GM12874 (cell line): ENCODE results near the gene LRRC32.

Experiments
- TF ChIP-seq, protein P1 (sequence below): IDR thresholded peaks from 2 replicates; pipeline ENCODE4 v1.5.1; 2011; ENCODE audit warnings: low read depth, mild to moderate bottlenecking, control low read depth, low read length, moderate library complexity; ENCODE audit not compliant: insufficient read depth

The LRRC32 gene

DNA sequence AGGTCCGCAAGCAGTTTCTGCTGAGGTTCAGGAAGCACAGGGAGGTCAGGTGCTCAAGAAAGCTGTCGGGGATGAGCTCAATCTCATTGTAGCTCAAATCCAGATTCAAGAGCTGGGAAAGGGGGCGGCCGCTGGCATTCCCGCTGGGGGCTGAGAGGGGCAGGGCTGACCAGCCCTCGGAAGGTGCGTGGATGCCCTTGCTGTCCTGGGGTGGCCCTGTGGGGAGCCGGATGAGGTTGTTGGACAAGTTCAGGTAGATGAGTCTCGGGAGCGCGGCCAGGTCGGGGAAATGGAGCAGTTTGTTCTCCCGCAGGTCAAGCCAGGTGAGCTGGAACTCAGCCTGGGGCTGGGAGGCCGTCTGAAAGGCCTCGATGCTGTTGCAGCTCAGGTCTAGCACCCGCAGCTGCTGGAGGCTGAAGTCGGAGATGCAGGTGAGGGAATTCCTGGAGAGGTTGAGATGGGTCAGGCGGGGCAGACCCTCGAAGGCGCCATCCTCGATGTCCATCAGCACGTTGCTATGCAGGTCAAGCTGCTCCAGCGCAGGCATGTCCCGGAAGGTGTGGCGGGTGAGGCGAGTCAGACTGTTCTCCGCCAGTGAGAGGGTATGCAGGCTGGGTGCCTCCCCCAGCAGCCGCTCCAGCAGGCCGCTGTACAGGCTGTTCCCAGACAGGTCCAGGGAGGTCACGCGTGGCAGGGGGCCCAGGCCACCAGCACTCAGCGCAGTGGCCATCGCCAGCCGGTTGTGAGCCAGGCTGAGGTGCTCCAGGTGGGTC is 9.8 kb downstream of the LRRC32 start:
- TF ChIP-seq, protein P1, sequence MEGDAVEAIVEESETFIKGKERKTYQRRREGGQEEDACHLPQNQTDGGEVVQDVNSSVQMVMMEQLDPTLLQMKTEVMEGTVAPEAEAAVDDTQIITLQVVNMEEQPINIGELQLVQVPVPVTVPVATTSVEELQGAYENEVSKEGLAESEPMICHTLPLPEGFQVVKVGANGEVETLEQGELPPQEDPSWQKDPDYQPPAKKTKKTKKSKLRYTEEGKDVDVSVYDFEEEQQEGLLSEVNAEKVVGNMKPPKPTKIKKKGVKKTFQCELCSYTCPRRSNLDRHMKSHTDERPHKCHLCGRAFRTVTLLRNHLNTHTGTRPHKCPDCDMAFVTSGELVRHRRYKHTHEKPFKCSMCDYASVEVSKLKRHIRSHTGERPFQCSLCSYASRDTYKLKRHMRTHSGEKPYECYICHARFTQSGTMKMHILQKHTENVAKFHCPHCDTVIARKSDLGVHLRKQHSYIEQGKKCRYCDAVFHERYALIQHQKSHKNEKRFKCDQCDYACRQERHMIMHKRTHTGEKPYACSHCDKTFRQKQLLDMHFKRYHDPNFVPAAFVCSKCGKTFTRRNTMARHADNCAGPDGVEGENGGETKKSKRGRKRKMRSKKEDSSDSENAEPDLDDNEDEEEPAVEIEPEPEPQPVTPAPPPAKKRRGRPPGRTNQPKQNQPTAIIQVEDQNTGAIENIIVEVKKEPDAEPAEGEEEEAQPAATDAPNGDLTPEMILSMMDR = no peak

DNA sequence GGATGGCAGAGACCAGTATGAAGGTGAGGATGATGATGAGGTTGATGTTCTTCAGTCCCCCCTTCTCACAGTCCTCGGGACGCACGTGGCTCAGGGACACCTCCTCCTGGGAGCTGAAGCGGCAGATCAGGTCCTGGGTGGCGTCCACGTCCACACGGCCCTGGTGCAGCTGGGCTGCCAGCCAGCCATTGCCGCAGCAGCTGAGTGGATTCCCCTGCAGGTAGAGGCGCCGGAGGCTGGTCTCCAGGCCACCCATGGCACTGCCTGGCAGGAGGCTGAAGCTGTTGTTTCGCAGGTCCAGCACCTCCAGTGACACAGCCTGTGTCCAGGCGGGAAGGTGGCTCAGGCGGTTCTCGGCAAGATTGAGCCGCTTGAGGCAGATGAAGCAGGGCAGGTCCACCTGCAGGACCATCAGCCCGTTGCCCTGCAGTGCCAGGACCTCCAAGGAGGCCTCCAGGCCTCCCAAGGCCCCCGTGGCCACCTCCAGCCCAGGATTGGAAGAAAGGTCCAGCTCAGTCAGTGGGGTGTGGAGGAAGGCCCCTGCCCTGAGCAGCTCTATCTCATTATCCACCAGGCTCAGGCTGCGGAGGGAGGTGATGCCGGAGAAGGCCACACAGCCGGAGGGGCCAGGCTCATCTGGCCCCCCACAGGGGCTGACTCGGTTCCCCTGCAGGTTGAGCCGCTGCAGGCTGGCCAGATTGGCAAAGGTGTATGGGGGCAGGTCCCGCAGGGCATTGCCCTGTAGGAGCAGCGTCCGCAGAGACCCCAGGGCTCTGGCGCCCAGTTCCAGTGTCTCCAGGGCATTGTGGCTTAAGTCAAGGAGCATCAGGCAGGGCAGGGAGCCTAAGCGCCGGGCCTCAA is 10.6 kb downstream of the LRRC32 start:
- TF ChIP-seq, protein P1 = no peak

DNA sequence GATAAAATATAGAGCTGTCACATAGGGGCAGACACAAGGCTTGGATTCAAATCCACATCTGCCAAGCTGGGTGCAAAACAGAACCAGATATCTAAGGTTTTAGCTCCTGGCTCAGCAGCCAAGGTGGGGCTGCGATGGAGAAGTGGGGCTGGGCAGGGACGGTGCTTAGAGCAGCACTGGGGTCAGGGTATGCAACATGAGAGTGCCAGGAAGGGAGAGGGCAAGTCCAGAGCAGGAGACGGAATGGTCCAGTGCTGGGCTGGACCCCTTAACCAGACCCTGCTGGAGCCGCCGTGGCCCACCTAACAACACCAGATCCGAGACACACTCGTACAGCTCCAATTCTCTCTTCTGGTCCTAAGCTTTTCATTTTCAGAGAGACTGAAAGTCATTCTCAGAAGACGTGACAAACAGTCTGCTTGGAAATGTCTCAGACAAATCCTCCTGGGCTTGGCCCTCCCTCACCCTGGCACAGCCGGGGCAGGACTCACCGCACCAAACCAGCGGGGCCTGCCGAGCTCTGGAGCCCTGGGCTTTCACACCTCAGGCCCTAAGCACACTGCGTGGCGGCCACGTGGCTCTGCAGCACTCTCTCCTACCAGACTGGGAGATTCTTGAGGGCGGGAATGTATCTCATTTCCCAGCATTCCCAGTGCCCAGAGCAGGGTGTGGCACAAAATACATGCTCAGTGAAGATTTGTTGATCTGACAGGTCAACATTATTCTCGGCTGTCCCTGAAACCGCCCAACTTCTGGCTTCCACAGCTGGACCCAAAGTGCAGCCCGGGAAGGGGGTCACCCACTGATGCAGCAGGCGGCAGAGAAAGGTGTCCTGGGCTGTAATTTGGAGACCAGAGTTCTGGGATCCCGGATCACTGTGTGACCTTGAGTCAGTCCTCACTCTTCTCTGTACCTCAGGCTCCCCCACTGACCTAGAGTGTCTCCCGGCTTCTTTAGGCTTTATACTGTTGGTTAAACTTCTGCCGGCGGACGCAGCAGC is 11.6 kb downstream of the LRRC32 start:
- TF ChIP-seq, protein P1 = no peak

DNA sequence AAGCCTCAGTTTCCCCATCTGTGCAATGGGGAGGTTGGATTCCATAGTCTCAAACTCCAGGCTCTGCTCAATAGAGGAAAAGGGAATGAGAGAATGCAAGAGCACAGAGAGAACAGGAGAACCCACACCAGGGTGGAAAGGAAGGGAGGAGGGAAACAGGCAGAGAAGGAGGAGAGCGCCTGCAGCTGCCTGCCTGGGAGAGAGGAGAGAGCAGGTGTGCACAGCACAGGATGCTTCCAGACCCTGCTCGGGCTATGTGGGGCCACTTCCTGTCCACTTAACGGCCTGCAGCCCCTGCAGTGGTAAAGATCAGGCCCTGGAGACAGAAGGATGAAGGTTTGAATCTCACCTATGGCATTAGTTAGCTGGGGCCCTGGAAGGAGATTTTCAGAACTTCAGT is 12.3 kb downstream of the LRRC32 start:
- TF ChIP-seq, protein P1 = no peak

DNA sequence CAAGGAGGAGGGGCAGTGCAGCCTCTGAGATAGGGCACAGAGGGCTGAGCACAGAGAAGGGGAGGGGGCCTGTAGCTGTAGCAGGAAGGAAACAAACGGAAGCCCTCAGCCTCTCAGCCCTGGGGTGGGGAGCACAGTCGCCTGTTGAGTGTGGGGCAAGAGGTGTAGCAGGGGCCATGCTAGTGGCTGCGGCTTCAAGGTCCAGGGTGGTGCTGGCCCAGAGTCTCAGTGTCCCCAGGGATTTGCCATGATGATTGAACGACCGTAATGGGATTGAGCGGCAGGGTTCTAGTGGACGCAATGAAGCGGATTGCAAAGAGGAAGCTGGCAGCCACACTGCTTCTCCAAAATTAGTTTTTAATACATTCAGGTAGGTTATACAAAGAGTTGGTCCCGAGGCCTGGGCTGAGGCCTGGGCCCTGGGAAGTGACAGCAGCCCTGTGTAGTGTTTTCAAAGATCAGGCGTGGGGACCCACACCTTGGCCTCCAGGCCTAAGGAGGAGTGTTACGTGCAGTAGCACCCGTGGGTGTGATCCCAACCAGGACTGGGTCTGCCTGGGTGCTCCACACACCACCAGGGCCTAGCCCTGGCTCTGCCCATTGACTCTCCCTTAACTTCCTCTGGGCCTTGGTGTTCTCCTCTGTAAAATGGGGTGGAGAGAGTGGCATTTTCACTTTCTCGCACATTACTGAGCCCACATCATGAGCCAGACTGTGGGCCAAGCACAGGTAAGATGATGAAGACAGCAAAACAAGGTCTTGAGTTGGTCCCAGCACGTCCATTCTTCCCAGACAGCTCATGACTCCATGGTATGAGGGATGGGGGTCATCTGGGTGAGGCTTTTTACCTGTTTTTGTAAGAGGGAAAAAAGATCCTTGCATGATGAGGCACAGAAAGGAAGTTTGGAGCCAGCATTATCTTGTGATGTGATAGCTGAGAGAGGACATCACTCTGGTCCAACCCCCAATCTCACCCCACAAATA is 13.1 kb downstream of the LRRC32 start:
- TF ChIP-seq, protein P1 = no peak

DNA sequence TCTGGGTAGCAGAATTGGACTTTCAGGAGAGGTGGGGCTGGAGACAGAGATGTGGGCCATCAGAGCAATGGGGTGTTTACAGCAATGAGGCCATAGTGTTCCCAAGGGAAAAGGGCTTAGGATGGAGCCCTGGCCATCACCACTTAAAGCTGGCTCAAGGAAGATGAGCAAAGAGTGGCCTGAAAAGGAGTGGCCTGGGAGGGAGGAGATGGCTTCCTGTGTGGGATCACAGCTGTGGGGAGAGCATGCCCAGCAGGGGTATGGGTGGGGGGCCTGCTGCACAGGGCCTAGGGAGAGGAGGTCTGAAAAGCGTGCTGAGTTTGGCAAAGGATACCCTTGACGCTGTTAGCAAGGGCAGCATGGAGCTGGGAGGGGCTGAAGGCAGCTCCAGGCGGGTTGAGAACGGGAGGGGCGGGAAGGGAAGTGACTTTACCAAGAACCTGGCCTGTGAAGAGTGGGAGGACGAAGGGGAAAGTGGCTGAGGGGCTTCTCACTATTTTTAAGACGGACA is 13.9 kb downstream of the LRRC32 start:
- TF ChIP-seq, protein P1 = no peak
